ENCODE data around the gene JAG2.

The JAG2 gene

DNA sequence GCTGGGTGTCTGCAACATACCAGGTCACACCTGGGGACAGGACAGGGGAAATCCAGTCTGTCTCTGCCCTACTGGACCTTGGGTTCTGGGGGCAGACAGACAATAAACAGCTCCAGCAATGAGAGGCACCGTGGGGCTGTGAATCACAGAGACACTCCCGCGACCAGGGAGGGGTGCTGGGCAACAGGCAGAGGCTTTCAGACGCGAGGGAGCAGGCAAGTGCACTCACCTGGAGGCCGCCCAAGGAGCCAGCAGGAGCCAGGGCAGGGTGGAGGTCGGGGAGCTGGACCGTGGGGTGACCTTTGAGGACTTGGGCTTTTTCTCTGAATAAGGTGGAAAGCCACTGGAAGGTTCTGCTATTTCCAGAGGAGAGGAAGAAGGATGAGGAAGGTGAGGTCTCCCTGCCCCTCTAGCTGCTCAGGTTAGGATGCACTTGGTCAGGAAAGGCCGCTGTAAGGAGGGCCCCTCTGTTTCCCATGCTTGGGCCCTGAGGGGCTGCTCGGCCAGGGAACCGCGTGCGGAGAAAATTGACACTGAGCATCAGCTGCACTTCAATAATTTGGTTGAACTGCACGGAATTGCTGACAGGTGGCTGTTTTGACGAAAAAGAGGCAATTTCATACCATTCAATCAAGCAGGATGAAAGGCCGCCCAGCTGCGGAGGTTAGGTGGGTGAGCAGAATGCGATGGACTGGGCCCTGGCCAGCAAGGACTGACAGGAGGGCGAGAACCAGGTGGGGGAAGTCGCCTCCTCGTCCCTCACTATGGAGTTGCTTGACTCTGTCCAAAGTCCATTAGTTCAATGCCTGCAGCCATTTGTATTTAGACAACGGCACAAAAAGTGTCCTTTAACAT lies 42.2 kb downstream of the JAG2 start:
- Histone ChIP-seq H3K4me3 (ENCODE audit: low read length) (no peak overlapping the region), H3K27me3 (replicated peaks; ENCODE audit: control insufficient read depth, insufficient read depth, low read length) (peaks cover 66% of the 10 kb centered on the region)
- no peak for DNase-seq (ENCODE audit: low read depth)

GRCh38 chr14:105124823-105125222 lies 43.8 kb downstream of the JAG2 start:
- H3K36me3 ChIP-seq (ENCODE audit: control insufficient read depth, insufficient read depth, low read length, severe bottlenecking), result no peaks in the 10 kb centered on the region
- H3K4me1 ChIP-seq (ENCODE audit: control insufficient read depth, insufficient read depth, low read length), result no peaks in the 10 kb centered on the region
- no peak overlapping the region for H3K4me3 ChIP-seq (ENCODE audit: low read length)
- no peak for DNase-seq (ENCODE audit: low read depth)
- H3K27me3 ChIP-seq (replicated peaks; ENCODE audit: control insufficient read depth, insufficient read depth, low read length), result peaks cover 81% of the 10 kb centered on the region
- H3K9ac ChIP-seq (ENCODE audit: low read length), result no peak overlapping the region
- peaks cover 29% of the 10 kb centered on the region for H3K9me3 ChIP-seq (ENCODE audit: control insufficient read depth, low read length)

More for the DNA sequence above, 42.2 kb downstream of the JAG2 start:
- Histone ChIP-seq H3K4me1 (ENCODE audit: control insufficient read depth, insufficient read depth, low read length) (no peaks in the 10 kb centered on the region), H3K9me3 (ENCODE audit: control insufficient read depth, low read length) (peaks cover 26% of the 10 kb centered on the region), H3K9ac (ENCODE audit: low read length) (no peak overlapping the region), H3K36me3 (ENCODE audit: control insufficient read depth, insufficient read depth, low read length, severe bottlenecking) (no peaks in the 10 kb centered on the region)

DNA sequence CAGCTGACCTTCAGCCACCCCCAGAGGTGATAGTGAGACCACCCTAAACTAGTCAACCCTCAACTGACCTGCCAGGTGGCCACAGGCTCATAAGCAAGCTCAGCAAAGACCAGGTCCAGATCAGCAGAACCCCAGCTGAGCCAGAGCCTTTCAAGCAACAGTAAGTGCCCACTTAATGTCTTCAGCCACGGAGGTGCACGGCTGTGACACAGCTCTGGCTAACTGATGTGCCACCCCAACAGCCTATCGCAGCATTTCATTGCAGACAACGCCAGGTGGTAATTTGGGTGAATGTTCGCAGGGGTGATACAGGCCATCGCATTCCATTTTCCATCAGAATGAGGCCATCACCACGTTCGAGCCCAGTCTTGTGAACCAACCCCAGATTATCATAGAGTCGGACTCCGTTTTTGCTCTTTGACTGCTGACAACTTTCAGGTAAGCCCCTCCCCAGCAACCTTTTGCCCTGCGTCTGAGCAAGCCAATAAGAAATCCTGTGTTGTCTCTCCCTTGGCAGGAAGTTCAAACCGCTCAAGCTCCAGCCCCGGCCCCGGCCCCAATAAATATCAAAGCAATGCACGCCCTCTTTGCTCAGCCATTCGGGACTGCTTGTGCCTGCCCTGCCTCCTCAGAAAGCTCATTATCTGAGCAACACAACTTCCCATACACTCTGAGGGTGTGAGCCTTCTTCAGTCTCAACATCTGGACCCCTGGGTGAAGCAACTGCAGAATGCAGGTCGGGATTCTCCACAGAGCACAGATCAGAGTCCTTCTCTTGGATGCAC lies 44.4 kb downstream of the JAG2 start:
- H3K27me3 ChIP-seq (replicated peaks; ENCODE audit: control insufficient read depth, insufficient read depth, low read length), result peaks cover 85% of the 10 kb centered on the region

DNA sequence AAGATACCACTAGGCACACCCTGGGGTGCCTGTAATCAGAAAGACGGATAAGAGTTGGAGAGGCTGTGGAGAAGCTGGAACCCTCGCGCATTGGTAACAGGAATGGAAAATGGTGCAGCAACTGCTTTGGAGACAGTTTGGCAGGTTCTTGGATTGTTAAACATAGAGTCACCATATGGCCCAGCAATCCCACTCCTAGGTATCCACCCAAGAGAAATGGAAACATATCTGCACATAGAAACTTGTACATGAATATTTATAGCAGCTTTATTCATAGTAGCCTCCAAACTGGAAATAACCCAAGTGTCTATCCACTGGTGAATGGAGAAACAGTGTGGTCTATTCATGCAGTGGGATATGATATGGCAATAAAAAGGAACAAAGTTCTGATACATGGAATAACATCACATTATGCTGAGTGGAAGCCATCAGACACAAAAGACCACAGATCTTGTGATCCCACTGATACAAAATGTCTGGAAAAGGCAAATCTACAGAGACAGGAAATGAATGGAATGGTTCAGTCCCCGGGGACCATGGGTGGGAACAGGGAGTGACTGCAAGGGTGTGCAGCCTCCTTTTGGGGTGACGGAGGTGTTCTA lies 45.4 kb downstream of the JAG2 start:
- no peaks in the 10 kb centered on the region for H3K4me1 ChIP-seq (ENCODE audit: control insufficient read depth, insufficient read depth, low read length)
- no peak overlapping the region for H3K4me3 ChIP-seq (ENCODE audit: low read length)
- peaks cover 92% of the 10 kb centered on the region for H3K27me3 ChIP-seq (replicated peaks; ENCODE audit: control insufficient read depth, insufficient read depth, low read length)
- peaks cover 34% of the 10 kb centered on the region for H3K9me3 ChIP-seq (ENCODE audit: control insufficient read depth, low read length)
- no peak overlapping the region for H3K9ac ChIP-seq (ENCODE audit: low read length)
- H3K36me3 ChIP-seq (ENCODE audit: control insufficient read depth, insufficient read depth, low read length, severe bottlenecking), result no peaks in the 10 kb centered on the region
- DNase-seq (ENCODE audit: low read depth), result no peak

More for the DNA sequence above, 44.4 kb downstream of the JAG2 start:
- DNase-seq (ENCODE audit: low read depth), result peak; percentile 4
- H3K9me3 ChIP-seq (ENCODE audit: control insufficient read depth, low read length), result peaks cover 29% of the 10 kb centered on the region
- no peak overlapping the region for H3K4me3 ChIP-seq (ENCODE audit: low read length)
- no peaks in the 10 kb centered on the region for H3K4me1 ChIP-seq (ENCODE audit: control insufficient read depth, insufficient read depth, low read length)
- no peak overlapping the region for H3K9ac ChIP-seq (ENCODE audit: low read length)
- no peaks in the 10 kb centered on the region for H3K36me3 ChIP-seq (ENCODE audit: control insufficient read depth, insufficient read depth, low read length, severe bottlenecking)

DNA sequence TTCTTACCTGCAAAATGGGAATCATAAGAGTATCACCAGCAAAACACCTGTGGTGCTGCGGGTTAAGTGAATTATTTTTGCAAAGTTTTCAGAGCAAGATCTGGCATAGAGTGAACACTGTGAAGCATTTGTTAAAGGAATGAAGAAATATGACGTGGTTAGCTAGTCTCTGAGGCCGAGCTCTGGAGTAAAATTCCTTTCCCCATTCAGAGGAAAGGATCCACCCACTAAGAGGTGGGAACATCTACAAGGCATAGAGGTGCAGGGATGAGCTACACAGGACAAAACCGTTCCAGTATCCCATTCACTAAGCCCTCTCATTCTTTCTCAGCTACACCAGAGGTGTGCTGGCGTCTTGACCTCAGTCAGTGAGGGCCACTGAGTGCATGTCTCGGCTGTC lies 48.5 kb downstream of the JAG2 start:
- H3K9ac ChIP-seq (ENCODE audit: low read length), result no peak overlapping the region
- DNase-seq (ENCODE audit: low read depth), result peak; percentile 2
- peaks cover 76% of the 10 kb centered on the region for H3K27me3 ChIP-seq (replicated peaks; ENCODE audit: control insufficient read depth, insufficient read depth, low read length)
- no peaks in the 10 kb centered on the region for H3K4me1 ChIP-seq (ENCODE audit: control insufficient read depth, insufficient read depth, low read length)
- peaks cover 46% of the 10 kb centered on the region for H3K9me3 ChIP-seq (ENCODE audit: control insufficient read depth, low read length)
- no peaks in the 10 kb centered on the region for H3K36me3 ChIP-seq (ENCODE audit: control insufficient read depth, insufficient read depth, low read length, severe bottlenecking)
- no peak overlapping the region for H3K4me3 ChIP-seq (ENCODE audit: low read length)

DNA sequence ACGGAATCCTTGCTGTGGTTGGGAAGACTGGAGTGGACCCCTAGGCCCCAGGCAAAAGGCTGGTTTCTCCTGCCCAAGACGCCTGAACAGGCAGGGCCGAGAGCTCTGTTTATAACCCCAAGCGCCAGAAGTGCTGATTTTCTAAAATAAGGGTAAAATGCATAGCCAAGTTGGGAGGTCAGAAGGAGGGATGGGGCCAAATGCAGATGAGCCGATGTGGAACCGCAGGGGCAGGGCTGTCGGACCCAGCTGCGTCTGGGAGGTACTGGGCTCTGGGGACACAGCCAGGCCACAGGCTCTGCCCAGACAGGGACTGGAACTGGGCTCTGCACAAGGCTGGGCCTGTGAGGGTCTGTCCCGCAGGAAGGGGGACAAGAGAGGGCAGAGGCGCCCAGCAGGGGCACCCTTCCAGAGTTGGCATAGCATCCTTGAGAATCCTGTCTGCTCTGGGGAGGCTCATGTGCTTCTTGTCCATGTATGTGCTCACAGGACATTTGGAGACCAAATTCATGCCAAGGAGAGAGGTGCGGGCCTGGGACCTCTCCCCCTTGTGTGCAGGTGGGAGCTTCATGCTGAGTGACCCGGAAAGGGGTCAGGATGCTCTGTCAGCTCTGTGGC lies 49.1 kb downstream of the JAG2 start:
- Histone ChIP-seq H3K4me3 (ENCODE audit: low read length) (no peak overlapping the region), H3K9me3 (ENCODE audit: control insufficient read depth, low read length) (peaks cover 42% of the 10 kb centered on the region), H3K9ac (ENCODE audit: low read length) (no peak overlapping the region), H3K27me3 (replicated peaks; ENCODE audit: control insufficient read depth, insufficient read depth, low read length) (peaks cover 70% of the 10 kb centered on the region), H3K36me3 (ENCODE audit: control insufficient read depth, insufficient read depth, low read length, severe bottlenecking) (no peaks in the 10 kb centered on the region), H3K4me1 (ENCODE audit: control insufficient read depth, insufficient read depth, low read length) (no peaks in the 10 kb centered on the region)
- DNase-seq (ENCODE audit: low read depth), result no peak

- H3K9ac ChIP-seq (ENCODE audit: low read length), result no peak overlapping the region
- no peak for DNase-seq (ENCODE audit: low read depth)
- no peaks in the 10 kb centered on the region for H3K36me3 ChIP-seq (ENCODE audit: control insufficient read depth, insufficient read depth, low read length, severe bottlenecking)
- H3K27me3 ChIP-seq (replicated peaks; ENCODE audit: control insufficient read depth, insufficient read depth, low read length), result peaks cover 64% of the 10 kb centered on the region
- H3K4me3 ChIP-seq (ENCODE audit: low read length), result no peak overlapping the region
- peaks cover 42% of the 10 kb centered on the region for H3K9me3 ChIP-seq (ENCODE audit: control insufficient read depth, low read length)
- H3K4me1 ChIP-seq (ENCODE audit: control insufficient read depth, insufficient read depth, low read length), result no peaks in the 10 kb centered on the region
Observed at GRCh38 chr14:105118646-105119407, 49.7 kb downstream of the JAG2 start.

DNA sequence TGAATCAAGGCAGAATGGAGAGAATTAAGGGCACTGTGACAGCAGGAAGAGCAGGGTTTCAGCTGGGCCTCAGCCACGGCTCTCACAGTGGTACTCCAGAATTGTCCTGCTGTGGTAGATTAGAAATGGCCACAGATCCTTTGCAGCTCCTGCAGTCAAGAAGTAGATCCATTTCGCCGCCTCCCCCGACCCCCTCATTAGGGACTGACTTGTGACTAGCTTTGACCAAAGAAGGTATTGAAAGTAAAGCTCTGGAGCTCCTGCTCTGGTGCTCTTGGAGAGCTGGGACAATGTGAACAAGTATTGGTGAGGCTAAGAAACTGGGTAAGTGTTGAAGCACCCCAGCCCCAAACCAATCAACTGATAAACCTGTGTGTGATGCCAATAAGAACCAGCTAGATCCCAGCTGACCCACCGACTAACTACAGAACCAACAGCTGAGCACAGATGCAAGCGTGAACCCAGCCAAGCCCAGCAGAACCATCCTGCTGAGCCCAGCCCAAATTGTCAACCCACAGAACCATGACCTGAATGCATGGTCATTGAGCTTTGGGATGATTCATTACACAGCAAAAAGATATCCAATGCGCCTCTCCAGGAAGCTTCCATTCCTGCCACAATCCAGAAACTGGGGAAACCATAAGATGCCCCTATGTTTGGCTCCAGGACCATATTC lies 50.7 kb downstream of the JAG2 start:
- Histone ChIP-seq H3K9ac (ENCODE audit: low read length) (no peak overlapping the region), H3K4me1 (ENCODE audit: control insufficient read depth, insufficient read depth, low read length) (no peaks in the 10 kb centered on the region), H3K27me3 (replicated peaks; ENCODE audit: control insufficient read depth, insufficient read depth, low read length) (peaks cover 54% of the 10 kb centered on the region), H3K4me3 (ENCODE audit: low read length) (no peak overlapping the region), H3K9me3 (ENCODE audit: control insufficient read depth, low read length) (peaks cover 40% of the 10 kb centered on the region), H3K36me3 (ENCODE audit: control insufficient read depth, insufficient read depth, low read length, severe bottlenecking) (no peaks in the 10 kb centered on the region)
- DNase-seq (ENCODE audit: low read depth), result no peak

- Histone ChIP-seq H3K9me3 (ENCODE audit: control insufficient read depth, low read length) (peaks cover 34% of the 10 kb centered on the region), H3K4me3 (ENCODE audit: low read length) (no peak overlapping the region), H3K27me3 (replicated peaks; ENCODE audit: control insufficient read depth, insufficient read depth, low read length) (peaks cover 48% of the 10 kb centered on the region), H3K9ac (ENCODE audit: low read length) (no peak overlapping the region), H3K36me3 (ENCODE audit: control insufficient read depth, insufficient read depth, low read length, severe bottlenecking) (no peaks in the 10 kb centered on the region), H3K4me1 (ENCODE audit: control insufficient read depth, insufficient read depth, low read length) (no peaks in the 10 kb centered on the region)
- no peak for DNase-seq (ENCODE audit: low read depth)
Observed at GRCh38 chr14:105117257-105117646, 51.3 kb downstream of the JAG2 start.
